Spleen (tissue), 11 donors: ENCODE measurements around the gene STK24. TPM values are rescaled to one million over a fixed set of nuclear protein-coding genes. Genes with fewer than 3 reads are reported as not detected.

Experiments
- DNase-seq: peaks from one replicate; pipeline ENCODE4 v3.0.0-alpha.2; 2020
- H3K27ac ChIP-seq, 8 donors: fragments of 200-600 bp; sonication (generic) in 7 of 8; 1 replicate in 4 of 8; 2 replicates in 4 of 8; pipeline versions ENCODE4 v1.5.0 to v1.8.0; 2016 to 2021; ENCODE audit warnings: inconsistent platforms in 4 of 8, mild to moderate bottlenecking in 4 of 8, moderate library complexity in 1 of 8
- H3K27me3 ChIP-seq, 7 donors: fragments of 200-600 bp; sonication (generic) in 6 of 7; replicated peaks in 1 of 7; 1 replicate in 4 of 7; 2 replicates in 3 of 7; pipeline versions ENCODE4 v1.5.0 to v1.8.0; 2016 to 2021; ENCODE audit warnings: inconsistent platforms in 3 of 7, mild to moderate bottlenecking in 1 of 7
- H3K36me3 ChIP-seq, 6 donors: fragments of 200-600 bp; sonication (generic) in 5 of 6; 1 replicate in 4 of 6; 2 replicates in 2 of 6; pipeline versions ENCODE4 v1.5.0 to v1.8.0; 2016 to 2021; ENCODE audit warnings: inconsistent platforms in 2 of 6
- H3K4me1 ChIP-seq, 6 donors: fragments of 200-600 bp; sonication (generic) in 5 of 6; 1 replicate in 3 of 6; 2 replicates in 3 of 6; pipeline versions ENCODE4 v1.5.0 to v1.8.0; 2016 to 2021; ENCODE audit warnings: inconsistent platforms in 3 of 6
- H3K4me3 ChIP-seq, 8 donors: fragments of 200-600 bp; sonication (generic) in 7 of 8; 1 replicate in 4 of 8; 2 replicates in 4 of 8; pipeline versions ENCODE4 v1.5.0 to v1.8.0; 2016 to 2021; ENCODE audit warnings: inconsistent platforms in 4 of 8, mild to moderate bottlenecking in 4 of 8, moderate library complexity in 2 of 8
- H3K9me3 ChIP-seq, 8 donors: fragments of 200-600 bp; sonication (generic) in 7 of 8; 1 replicate in 4 of 8; 2 replicates in 4 of 8; pipeline versions ENCODE4 v1.5.0 to v1.8.0; 2016 to 2021; ENCODE audit warnings: inconsistent platforms in 4 of 8
- CTCF ChIP-seq, 11 experiments: fragments of 200-600 bp in 7 of 11; fragments of 450-650 bp in 4 of 11; sonication (generic) in 4 of 11; IDR thresholded peaks in 8 of 11; conservative IDR thresholded peaks in 3 of 11; 1 replicate in 7 of 11; 2 replicates in 4 of 11; pipeline versions ENCODE4 v1.4.0 to v1.8.0; 2016 to 2021; ENCODE audit warnings: antibody characterized with exemption in 11 of 11, inconsistent platforms in 4 of 11, mild to moderate bottlenecking in 1 of 11
- POLR2A ChIP-seq, 3 donors: fragments of 450-650 bp; IDR thresholded peaks; one replicate each; pipeline ENCODE4 v1.5.1; 2017; ENCODE audit warnings: antibody characterized with exemption in 3 of 3, mild to moderate bottlenecking in 1 of 3
- POLR2AphosphoS5 ChIP-seq, 3 donors: sonication (generic); formaldehyde crosslinking; IDR thresholded peaks; one replicate each; pipeline ENCODE4 v1.5.1; 2017; ENCODE audit warnings: antibody characterized with exemption in 3 of 3
- WGBS, 5 donors: extraction: QIAGEN DNeasy Blood & Tissue Kit in 3 of 5; methylation state at CpG; one replicate each; pipeline versions ENCODE4 v1.1.5 to v1.1.7; 2013 to 2018; 5-methylcytosine and 5-hydroxymethylcytosine counted together
- intact Hi-C: fragments of 100-400 bp; cut with DNase I; formaldehyde crosslinking; loops from one replicate; pipeline ENCODE4 v1.15.0; 2023; ENCODE audit warnings: low total_unique reads
- polyA plus RNA-seq, 3 donors: library from polyadenylated mRNA; stranded (reverse); fragments of 200-250 nt; gene quantifications; one replicate each; pipeline ENCODE4 v1.2.1, GENCODE V29; 2013
- total RNA-seq, 7 donors: library from RNA; depleted of rRNA in 3 of 7; stranded (reverse); fragments of >200 nt in 3 of 7; fragmentation: NEBNext Ultra II Directional in 4 of 7; extraction: Animal tissue kit (Norgen Biotek cat#: 25700) in 4 of 7; gene quantifications; one replicate each; pipeline versions ENCODE4 v1.1.0 to v1.2.1, GENCODE V29; 2016 to 2021
- donor health status: healthy with polysubstance abuse.
- donor health status: DM: no; HTN: no; CAD: no; lungs with moderate emphysema.
- donor health status: DM: no; HTN: no; CAD: no.
- donor health status: Bipolar disorder and iron deficiency.
- donor health status: healthy.
- donor health status: DM: no; HTN: no; CAD: no.
- donor health status: DM: yes; HTN: yes; CAD: no.

STK24 gene
- total and polyA plus RNA-seq, 10 donors = 36.5 to 132 (median 94.5) TPM

- H3K27ac ChIP-seq = peak overlapping the region; percentile 93 to 97 (median 95)
- no peak for DNase-seq
- TF ChIP-seq CTCF (IDR thresholded peaks at IDR 0.05 in 8 of 11, conservative IDR thresholded peaks at IDR 0.05 in 3 of 11) = no peak
- no peak for TF ChIP-seq POLR2A (IDR thresholded peaks at IDR 0.05)
- no peak for TF ChIP-seq POLR2AphosphoS5 (IDR thresholded peaks at IDR 0.05)
- intact Hi-C loops = loop anchor here (10.0 kb wide), 1 partner anchor 101 kb away; no protein-coding TSS in a partner anchor
- peak overlapping the region; percentile 78 to 94 (median 87) for H3K4me3 ChIP-seq
- no peaks in the 10 kb centered on the region for H3K9me3 ChIP-seq
- WGBS, 5 donors = 0 to 2% (median 1%) methylated on average over 12 to 15 of the region's 15 CpGs
- peaks cover 37 to 72% (median 57%) of the 10 kb centered on the region in 6 donors for H3K4me1 ChIP-seq
- no peaks in the 10 kb centered on the region for H3K27me3 ChIP-seq
- no peaks in the 10 kb centered on the region for H3K36me3 ChIP-seq
Measured at GRCh38 chr13:98575904-98576199, 1.1 kb downstream of the STK24 start.

GRCh38 chr13:98575009-98575903, 1.7 kb downstream of the STK24 start:
- H3K4me1 ChIP-seq = peaks cover 43 to 78% (median 63%) of the 10 kb centered on the region in 6 donors
- DNase-seq = no peak
- intact Hi-C loops = loop anchor here (10.0 kb wide), 1 partner anchor 100 kb away; no protein-coding TSS in a partner anchor

GRCh38 chr13:98571955-98572662, 4.8 kb downstream of the STK24 start:
- intact Hi-C loops = loop anchor here (10.0 kb wide), 1 partner anchor 97 kb away; no protein-coding TSS in a partner anchor
- peaks cover 57 to 90% (median 81%) of the 10 kb centered on the region in 6 donors for H3K4me1 ChIP-seq
- WGBS, 5 donors = 41 to 62% (median 57%) methylated on average over 9 to 11 of the region's 11 CpGs
- H3K4me3 ChIP-seq = peak overlapping the region in 1 of 8 donors; percentile 64
- H3K27ac ChIP-seq = peak overlapping the region; percentile 59 to 97 (median 80)
- DNase-seq = peak; percentile 76
- no peaks in the 10 kb centered on the region for H3K36me3 ChIP-seq
- no peaks in the 10 kb centered on the region for H3K27me3 ChIP-seq
- no peaks in the 10 kb centered on the region for H3K9me3 ChIP-seq
- TF ChIP-seq POLR2A (IDR thresholded peaks at IDR 0.05) (no peak), CTCF (IDR thresholded peaks at IDR 0.05 in 8 of 11, conservative IDR thresholded peaks at IDR 0.05 in 3 of 11) (no peak), POLR2AphosphoS5 (IDR thresholded peaks at IDR 0.05) (peak; percentile 29 to 63 (median 43))

More at GRCh38 chr13:98575009-98575903, 1.7 kb downstream of the STK24 start:
- TF ChIP-seq CTCF (IDR thresholded peaks at IDR 0.05 in 8 of 11, conservative IDR thresholded peaks at IDR 0.05 in 3 of 11) (no peak), POLR2AphosphoS5 (IDR thresholded peaks at IDR 0.05) (no peak), POLR2A (IDR thresholded peaks at IDR 0.05) (no peak)
- peak overlapping the region; percentile 50 to 97 (median 95) for H3K27ac ChIP-seq
- H3K9me3 ChIP-seq = no peaks in the 10 kb centered on the region
- H3K27me3 ChIP-seq = no peaks in the 10 kb centered on the region
- H3K4me3 ChIP-seq = peak overlapping the region; percentile 78 to 94 (median 87)
- no peaks in the 10 kb centered on the region for H3K36me3 ChIP-seq
- 27 to 38% (median 31%) methylated on average over 12 of the region's 12 CpGs for WGBS, 5 donors
